GM18508 (cell line): ENCODE results near the gene RBP7.

Source experiments
- ATAC-seq: cut with Tn5 transposase; IDR thresholded peaks from one replicate; pipeline ENCODE4 v1.9.1; 2021; ENCODE audit warnings: moderate number of reproducible peaks; ENCODE audit not compliant: insufficient read depth, unreplicated experiment

RBP7 gene

GRCh38 chr1:10064416-10065343, 67.7 kb downstream of the RBP7 start:
- no peak for ATAC-seq

GRCh38 chr1:10065344-10065685, 68.3 kb downstream of the RBP7 start:
- no peak for ATAC-seq
